ENCODE measurements around the gene RPS3A. TPM values are rescaled to one million over a fixed set of nuclear protein-coding genes. Genes with fewer than 3 reads are reported as not detected.

Gene RPS3A
- total and polyA plus RNA-seq, 2 donors (not counting 3 experiments of a cell fraction or from before 2014, with no cell fraction given): 1,367 to 1,494 TPM

DNA sequence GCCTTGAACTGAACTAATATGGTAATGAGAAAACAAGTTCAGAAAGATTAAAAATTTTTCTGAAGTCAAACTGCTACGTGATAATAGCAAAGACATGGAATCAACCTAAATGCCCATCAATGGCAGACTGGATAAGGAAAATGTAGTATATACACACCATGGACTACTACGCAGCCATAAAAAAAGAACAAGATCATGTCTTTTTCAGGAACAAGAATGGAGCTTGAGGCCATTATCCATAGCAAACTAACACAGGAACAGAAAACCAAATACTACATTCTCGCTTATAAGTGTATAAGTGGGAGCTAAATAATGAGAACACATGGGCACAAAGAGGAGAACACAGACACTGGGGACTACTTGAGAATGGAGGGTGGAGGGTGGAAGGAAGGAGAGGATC, 4.3 kb upstream of the RPS3A start:
- H2AFZ ChIP-seq (ENCODE audit: low read depth, low read length): no peak overlapping the region
- peak; percentile 58 for FAIRE-seq
- H3K9me3 ChIP-seq (replicated peaks; ENCODE audit: control insufficient read depth, insufficient read depth, low read length): no peaks in the 10 kb centered on the region
- no peaks in the 10 kb centered on the region for H3K36me3 ChIP-seq (ENCODE audit: control insufficient read depth in 2 of 2, extremely low read depth in 1 of 2, insufficient read depth in 2 of 2, low read length in 2 of 2)
- dilution Hi-C loops (cut with MboI; ENCODE audit: extremely low pct_ligation_motif_present, low sequenced_read_pairs) (no loop called here), intact Hi-C loops (cut with micrococcal nuclease) (loop anchor here (5.0 kb wide), 1 partner anchor 322 kb away; no protein-coding TSS in a partner anchor)
- DNase-seq (ENCODE audit: low read depth, low spot score): no peak
- no TSS peak for BruUV-seq (replicated peaks)
- H3K79me2 ChIP-seq (ENCODE audit: control insufficient read depth, insufficient read depth, low read length): peaks cover 7% of the 10 kb centered on the region
- no peaks in the 10 kb centered on the region for H4K20me1 ChIP-seq (replicated peaks; ENCODE audit: control insufficient read depth, extremely low read depth, insufficient read depth, low read length)
- peaks cover 4% of the 10 kb centered on the region for H3K4me1 ChIP-seq (ENCODE audit: control insufficient read depth, extremely low read depth, insufficient read depth, low read length)
- POLR2A ChIA-PET: no interaction called here
- H3K4me3 ChIP-seq (replicated peaks in 1 of 3; ENCODE audit: insufficient read depth in 1 of 3, low read depth in 1 of 3, low read length in 3 of 3): no peak overlapping the region
- H3K9ac ChIP-seq (replicated peaks; ENCODE audit: extremely low read depth, insufficient read depth, low read length): no peak overlapping the region
- TF ChIP-seq, protein P1, sequence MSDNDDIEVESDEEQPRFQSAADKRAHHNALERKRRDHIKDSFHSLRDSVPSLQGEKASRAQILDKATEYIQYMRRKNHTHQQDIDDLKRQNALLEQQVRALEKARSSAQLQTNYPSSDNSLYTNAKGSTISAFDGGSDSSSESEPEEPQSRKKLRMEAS (IDR thresholded peaks at IDR 0.05; ENCODE audit: insufficient read depth, insufficient read length): no peak
- TF ChIP-seq, protein P2, sequence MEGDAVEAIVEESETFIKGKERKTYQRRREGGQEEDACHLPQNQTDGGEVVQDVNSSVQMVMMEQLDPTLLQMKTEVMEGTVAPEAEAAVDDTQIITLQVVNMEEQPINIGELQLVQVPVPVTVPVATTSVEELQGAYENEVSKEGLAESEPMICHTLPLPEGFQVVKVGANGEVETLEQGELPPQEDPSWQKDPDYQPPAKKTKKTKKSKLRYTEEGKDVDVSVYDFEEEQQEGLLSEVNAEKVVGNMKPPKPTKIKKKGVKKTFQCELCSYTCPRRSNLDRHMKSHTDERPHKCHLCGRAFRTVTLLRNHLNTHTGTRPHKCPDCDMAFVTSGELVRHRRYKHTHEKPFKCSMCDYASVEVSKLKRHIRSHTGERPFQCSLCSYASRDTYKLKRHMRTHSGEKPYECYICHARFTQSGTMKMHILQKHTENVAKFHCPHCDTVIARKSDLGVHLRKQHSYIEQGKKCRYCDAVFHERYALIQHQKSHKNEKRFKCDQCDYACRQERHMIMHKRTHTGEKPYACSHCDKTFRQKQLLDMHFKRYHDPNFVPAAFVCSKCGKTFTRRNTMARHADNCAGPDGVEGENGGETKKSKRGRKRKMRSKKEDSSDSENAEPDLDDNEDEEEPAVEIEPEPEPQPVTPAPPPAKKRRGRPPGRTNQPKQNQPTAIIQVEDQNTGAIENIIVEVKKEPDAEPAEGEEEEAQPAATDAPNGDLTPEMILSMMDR (IDR thresholded peaks at IDR 0.05; ENCODE audit: extremely low read depth in 1 of 2, insufficient read depth in 1 of 2, low read depth in 1 of 2, low read length in 2 of 2): no peak
- TF ChIP-seq GATA2 (IDR thresholded peaks at IDR 0.05; ENCODE audit: insufficient read depth, insufficient read length, low read depth, low read length) (no peak), FOS (IDR thresholded peaks at IDR 0.05; ENCODE audit: borderline replicate concordance, insufficient read depth, low read length) (no peak), POLR2AphosphoS5 (IDR thresholded peaks at IDR 0.05; ENCODE audit: insufficient read depth, low read depth, low read length) (no peak), JUN (IDR thresholded peaks at IDR 0.05; ENCODE audit: borderline replicate concordance, insufficient read depth, insufficient read length, low read depth) (no peak), EZH2 (IDR thresholded peaks at IDR 0.05; ENCODE audit: borderline replicate concordance, low read depth, low read length, severe bottlenecking) (no peak), MYC (IDR thresholded peaks at IDR 0.05; ENCODE audit: low read depth, low read length) (no peak), POLR2A (IDR thresholded peaks at IDR 0.05; ENCODE audit: low read depth, low read length) (no peak)
- CTCF ChIA-PET: no interaction called here
- no peak overlapping the region for H3K4me2 ChIP-seq (ENCODE audit: insufficient read depth, low read length)
- no peaks in the 10 kb centered on the region for H3K9me1 ChIP-seq (replicated peaks; ENCODE audit: control insufficient read depth, extremely low read depth, insufficient read depth, low read length)
- no peak overlapping the region for H3K27ac ChIP-seq (ENCODE audit: insufficient read depth, low read depth, low read length)
- no peaks in the 10 kb centered on the region for H3K27me3 ChIP-seq (ENCODE audit: control insufficient read depth in 2 of 2, insufficient read depth in 2 of 2, low read length in 2 of 2)

Measured in endothelial cell of umbilical vein (primary cell).